Activated T-cell treated with anti-CD3 and anti-CD28 coated beads, Interleukin-2, amount 50 U/mL, for 72 hours (primary cell): ENCODE results near the gene ACACA. TPM values are rescaled to one million over a fixed set of nuclear protein-coding genes. Genes with fewer than 3 reads are reported as not detected.

Source experiments
- ATAC-seq, 2 donors: fragments of 150-1000 bp; cut with Tn5 transposase; replicated peaks in 1 of 2; 2 replicates each; pipeline ENCODE4 v1.10.0; 2021; ENCODE audit warnings: moderate library complexity in 2 of 2, mild to moderate bottlenecking in 1 of 2
- DNase-seq, 2 donors: peaks; one replicate each; pipeline ENCODE4 v3.0.0; 2021 to 2022; ENCODE audit warnings: mixed read lengths in 1 of 2
- H3K27ac Mint-ChIP-seq: one replicate; pipeline ENCODE4 v1.8.0; 2022; ENCODE audit warnings: mild to moderate bottlenecking, moderate library complexity, mixed read lengths
- H3K27me3 Mint-ChIP-seq: one replicate; pipeline ENCODE4 v1.8.0; 2022; ENCODE audit warnings: low read depth, mixed read lengths
- H3K36me3 Mint-ChIP-seq, 2 donors: one replicate each; pipeline ENCODE4 v1.8.0; 2022; ENCODE audit warnings: mixed read lengths in 2 of 2, mild to moderate bottlenecking in 1 of 2; ENCODE audit not compliant: insufficient read depth in 2 of 2
- H3K4me1 Mint-ChIP-seq: one replicate; pipeline ENCODE4 v1.8.0; 2022; ENCODE audit warnings: low read depth, mixed read lengths
- H3K4me3 Mint-ChIP-seq, 2 donors: one replicate each; pipeline ENCODE4 v1.8.0; 2022; ENCODE audit warnings: mild to moderate bottlenecking in 2 of 2, mixed read lengths in 2 of 2, moderate library complexity in 2 of 2
- H3K9me3 Mint-ChIP-seq, 2 donors: one replicate each; pipeline ENCODE4 v1.8.0; 2022; ENCODE audit warnings: mixed read lengths in 2 of 2
- total RNA-seq, 2 donors: library from RNA; stranded (reverse); gene quantifications; one replicate each; pipeline ENCODE4 v1.2.3, GENCODE V29; 2022

The ACACA gene
- total RNA-seq, 2 donors from 2014 or later: 53.2 to 53.3 TPM

GRCh38 chr17:37214416-37214815, 192.2 kb downstream of the ACACA start:
- H3K4me1 Mint-ChIP-seq: no peaks in the 10 kb centered on the region
- no peak overlapping the region for H3K27ac Mint-ChIP-seq
- DNase-seq (no peak), ATAC-seq (no peak)
- H3K36me3 Mint-ChIP-seq: peaks cover 0 to 11% of the 10 kb centered on the region in 2 donors
- H3K9me3 Mint-ChIP-seq: no peaks in the 10 kb centered on the region
- H3K27me3 Mint-ChIP-seq: no peaks in the 10 kb centered on the region
- H3K4me3 Mint-ChIP-seq: no peak overlapping the region

- Mint-ChIP-seq H3K4me1 (no peaks in the 10 kb centered on the region), H3K36me3 (peaks cover 0 to 12% of the 10 kb centered on the region in 2 donors), H3K27ac (no peak overlapping the region), H3K4me3 (no peak overlapping the region), H3K9me3 (no peaks in the 10 kb centered on the region), H3K27me3 (no peaks in the 10 kb centered on the region)
- DNase-seq: no peak
- no peak for ATAC-seq
Observed at GRCh38 chr17:37213927-37214326, 192.7 kb downstream of the ACACA start.

- no peaks in the 10 kb centered on the region for H3K4me1 Mint-ChIP-seq
Observed at GRCh38 chr17:37212179-37212578, 194.5 kb downstream of the ACACA start.

GRCh38 chr17:37211136-37211535, 195.5 kb downstream of the ACACA start:
- H3K27me3 Mint-ChIP-seq: no peaks in the 10 kb centered on the region
- H3K4me3 Mint-ChIP-seq: no peak overlapping the region
- H3K27ac Mint-ChIP-seq: no peak overlapping the region
- ATAC-seq (no peak), DNase-seq (no peak)
- no peaks in the 10 kb centered on the region for H3K4me1 Mint-ChIP-seq
- peaks cover 0 to 11% of the 10 kb centered on the region in 2 donors for H3K36me3 Mint-ChIP-seq
- no peaks in the 10 kb centered on the region for H3K9me3 Mint-ChIP-seq

More at GRCh38 chr17:37212179-37212578, 194.5 kb downstream of the ACACA start:
- H3K27me3 Mint-ChIP-seq: no peaks in the 10 kb centered on the region
- no peak overlapping the region for H3K4me3 Mint-ChIP-seq
- H3K36me3 Mint-ChIP-seq: peaks cover 0 to 18% of the 10 kb centered on the region in 2 donors
- no peak for DNase-seq
- no peak for ATAC-seq
- no peak overlapping the region for H3K27ac Mint-ChIP-seq
- no peaks in the 10 kb centered on the region for H3K9me3 Mint-ChIP-seq

- no peak overlapping the region for H3K27ac Mint-ChIP-seq
- no peaks in the 10 kb centered on the region for H3K27me3 Mint-ChIP-seq
- DNase-seq: no peak
- H3K36me3 Mint-ChIP-seq: peaks cover 10 to 17% of the 10 kb centered on the region in 2 donors
- H3K9me3 Mint-ChIP-seq: no peaks in the 10 kb centered on the region
- no peaks in the 10 kb centered on the region for H3K4me1 Mint-ChIP-seq
- H3K4me3 Mint-ChIP-seq: no peak overlapping the region
- no peak for ATAC-seq
Observed at GRCh38 chr17:37207103-37207502, 199.5 kb downstream of the ACACA start.

GRCh38 chr17:37206299-37206698, 200.3 kb downstream of the ACACA start:
- no peak for ATAC-seq
- H3K27ac Mint-ChIP-seq: no peak overlapping the region

GRCh38 chr17:37200497-37200896, 206.1 kb downstream of the ACACA start:
- no peaks in the 10 kb centered on the region for H3K9me3 Mint-ChIP-seq
- ATAC-seq: no peak
- DNase-seq: no peak
- no peak overlapping the region for H3K27ac Mint-ChIP-seq
- no peaks in the 10 kb centered on the region for H3K27me3 Mint-ChIP-seq
- H3K4me1 Mint-ChIP-seq: peaks cover 4% of the 10 kb centered on the region
- peaks cover 10% of the 10 kb centered on the region in 2 donors for H3K36me3 Mint-ChIP-seq
- no peak overlapping the region for H3K4me3 Mint-ChIP-seq

More at GRCh38 chr17:37206299-37206698, 200.3 kb downstream of the ACACA start:
- peaks cover 10 to 17% of the 10 kb centered on the region in 2 donors for H3K36me3 Mint-ChIP-seq
- H3K9me3 Mint-ChIP-seq: no peaks in the 10 kb centered on the region
- H3K4me1 Mint-ChIP-seq: no peaks in the 10 kb centered on the region
- no peak for DNase-seq
- H3K4me3 Mint-ChIP-seq: no peak overlapping the region
- no peaks in the 10 kb centered on the region for H3K27me3 Mint-ChIP-seq

GRCh38 chr17:37197336-37197735, 209.3 kb downstream of the ACACA start:
- Mint-ChIP-seq H3K36me3 (peaks cover 2 to 6% of the 10 kb centered on the region in 2 donors), H3K4me1 (peaks cover 7% of the 10 kb centered on the region), H3K27ac (no peak overlapping the region), H3K4me3 (no peak overlapping the region), H3K27me3 (no peaks in the 10 kb centered on the region), H3K9me3 (no peaks in the 10 kb centered on the region)
- DNase-seq (no peak), ATAC-seq (no peak)

- no peaks in the 10 kb centered on the region for H3K9me3 Mint-ChIP-seq
- peaks cover 7% of the 10 kb centered on the region for H3K4me1 Mint-ChIP-seq
- no peaks in the 10 kb centered on the region for H3K27me3 Mint-ChIP-seq
- no peak for ATAC-seq
- no peak for DNase-seq
- peaks cover 6 to 9% of the 10 kb centered on the region in 2 donors for H3K36me3 Mint-ChIP-seq
- no peak overlapping the region for H3K27ac Mint-ChIP-seq
- no peak overlapping the region for H3K4me3 Mint-ChIP-seq
Observed at GRCh38 chr17:37194208-37194607, 212.4 kb downstream of the ACACA start.

- Mint-ChIP-seq H3K4me1 (peaks cover 7% of the 10 kb centered on the region), H3K4me3 (no peak overlapping the region)
Observed at GRCh38 chr17:37191219-37191618, 215.4 kb downstream of the ACACA start.

GRCh38 chr17:37190493-37190892, 216.1 kb downstream of the ACACA start:
- no peaks in the 10 kb centered on the region for H3K27me3 Mint-ChIP-seq
- H3K27ac Mint-ChIP-seq: no peak overlapping the region
- H3K36me3 Mint-ChIP-seq: peaks cover 6 to 17% of the 10 kb centered on the region in 2 donors
- ATAC-seq (no peak), DNase-seq (no peak)
- H3K9me3 Mint-ChIP-seq: no peaks in the 10 kb centered on the region
- H3K4me1 Mint-ChIP-seq: peaks cover 3% of the 10 kb centered on the region
- no peak overlapping the region for H3K4me3 Mint-ChIP-seq

More at GRCh38 chr17:37191219-37191618, 215.4 kb downstream of the ACACA start:
- H3K36me3 Mint-ChIP-seq: peaks cover 6 to 17% of the 10 kb centered on the region in 2 donors
- H3K27ac Mint-ChIP-seq: no peak overlapping the region
- DNase-seq (no peak), ATAC-seq (no peak)
- H3K27me3 Mint-ChIP-seq: no peaks in the 10 kb centered on the region
- no peaks in the 10 kb centered on the region for H3K9me3 Mint-ChIP-seq

- Mint-ChIP-seq H3K9me3 (no peaks in the 10 kb centered on the region), H3K36me3 (peaks cover 6 to 16% of the 10 kb centered on the region in 2 donors), H3K4me3 (no peak overlapping the region), H3K4me1 (no peaks in the 10 kb centered on the region), H3K27ac (no peak overlapping the region), H3K27me3 (no peaks in the 10 kb centered on the region)
- no peak for DNase-seq
- no peak for ATAC-seq
Observed at GRCh38 chr17:37188157-37188556, 218.5 kb downstream of the ACACA start.

GRCh38 chr17:37187262-37187661, 219.4 kb downstream of the ACACA start:
- Mint-ChIP-seq H3K27me3 (no peaks in the 10 kb centered on the region), H3K36me3 (peaks cover 4 to 14% of the 10 kb centered on the region in 2 donors), H3K4me1 (no peaks in the 10 kb centered on the region), H3K9me3 (no peaks in the 10 kb centered on the region), H3K27ac (peak overlapping the region; percentile 4), H3K4me3 (no peak overlapping the region)
- no peak for ATAC-seq
- no peak for DNase-seq

- no peaks in the 10 kb centered on the region for H3K27me3 Mint-ChIP-seq
- no peaks in the 10 kb centered on the region for H3K9me3 Mint-ChIP-seq
- ATAC-seq (no peak), DNase-seq (no peak)
- H3K4me3 Mint-ChIP-seq: no peak overlapping the region
- no peaks in the 10 kb centered on the region for H3K4me1 Mint-ChIP-seq
- peaks cover 2 to 26% of the 10 kb centered on the region in 2 donors for H3K36me3 Mint-ChIP-seq
- no peak overlapping the region for H3K27ac Mint-ChIP-seq
Observed at GRCh38 chr17:37182786-37183465, 223.7 kb downstream of the ACACA start.
